ENCODE measurements around the gene CCDC73. TPM values are rescaled to one million over a fixed set of nuclear protein-coding genes. Genes with fewer than 3 reads are reported as not detected.

CCDC73 gene
- total and polyA plus RNA-seq, 2 donors, result 0.05 TPM; not detected in 1

DNA sequence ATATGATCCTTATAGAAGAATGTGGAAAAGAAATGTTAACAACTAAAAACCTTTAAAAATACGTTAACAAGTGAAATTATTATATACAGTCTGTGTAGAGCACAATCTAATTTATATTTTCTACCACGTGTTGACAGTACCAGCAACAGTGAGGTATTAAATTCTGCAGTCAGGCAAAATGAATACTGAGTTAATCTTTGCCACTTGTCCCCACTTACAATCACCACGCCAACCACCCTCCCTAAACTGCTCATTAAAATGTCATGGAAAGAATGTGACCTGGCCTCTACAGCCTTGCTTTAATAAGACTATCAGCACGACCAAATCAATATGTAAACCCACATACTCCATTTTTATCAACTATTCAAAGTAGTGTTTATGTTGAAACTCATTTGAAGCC lies 239.4 kb downstream of the CCDC73 start:
- Histone ChIP-seq H3K4me1 (ENCODE audit: insufficient read depth) (no peaks in the 10 kb centered on the region), H3K4me3 (ENCODE audit: low read depth, low read length) (no peak overlapping the region), H3K36me3 (ENCODE audit: insufficient read depth) (no peaks in the 10 kb centered on the region), H3K27ac (ENCODE audit: low read depth) (no peak overlapping the region)
- DNase-seq (ENCODE audit: extremely low spot score), result no peak
- 21% methylated on average over 4 of the region's 4 CpGs for WGBS

Other genes starting within 250 kb of the CCDC73 start
- gene EIF3M, start 210.8 kb downstream of the CCDC73 start, total RNA-seq, result 341 TPM
- gene EIF3M, start 210.8 kb downstream of the CCDC73 start, polyA plus RNA-seq, result 258 TPM
- gene PRRG4, start 35.3 kb upstream of the CCDC73 start, total RNA-seq, result 5.1 TPM
- 2.1 TPM for gene PRRG4, start 35.3 kb upstream of the CCDC73 start, polyA plus RNA-seq
- 78.0 TPM for gene QSER1, start 98.1 kb upstream of the CCDC73 start, total RNA-seq
- gene QSER1, start 98.1 kb upstream of the CCDC73 start, polyA plus RNA-seq, result 6.1 TPM
- 10.5 TPM for gene DEPDC7, start 221.2 kb upstream of the CCDC73 start, total RNA-seq
- gene DEPDC7, start 221.2 kb upstream of the CCDC73 start, polyA plus RNA-seq, result 1.3 TPM
- gene TCP11L1, start 244.9 kb upstream of the CCDC73 start, total RNA-seq, result 22.7 TPM
- 9.2 TPM for gene TCP11L1, start 244.9 kb upstream of the CCDC73 start, polyA plus RNA-seq